Epithelial cell of proximal tubule (primary cell): ENCODE data around the gene CLIP4. TPM values are rescaled to one million over a fixed set of nuclear protein-coding genes. Genes with fewer than 3 reads are reported as not detected.

Experiments used
- DNase-seq: peaks from one replicate; pipeline ENCODE4 v3.0.0-alpha.2; 2011; ENCODE audit warnings: low read depth
- H3K4me3 ChIP-seq: 2 replicates; pipeline ENCODE4 v1.5.1; 2011; ENCODE audit warnings: low read depth, mild to moderate bottlenecking, low read length
- total RNA-seq: library from RNA; depleted of rRNA; stranded (reverse); fragments of >200 nt; gene quantifications from 2 replicates; pipeline ENCODE4 v1.2.3, GENCODE V29; 2015
- TF ChIP-seq, protein P1 (sequence below): conservative IDR thresholded peaks from 2 replicates; pipeline ENCODE4 v1.5.1; 2012; ENCODE audit warnings: low read depth, mild to moderate bottlenecking, low read length

CLIP4 gene
- total RNA-seq, 1 donor from 2014 or later: 22.8 TPM

GRCh38 chr2:29184531-29184930 lies 69.3 kb downstream of the CLIP4 start:
- TF ChIP-seq, protein P1, sequence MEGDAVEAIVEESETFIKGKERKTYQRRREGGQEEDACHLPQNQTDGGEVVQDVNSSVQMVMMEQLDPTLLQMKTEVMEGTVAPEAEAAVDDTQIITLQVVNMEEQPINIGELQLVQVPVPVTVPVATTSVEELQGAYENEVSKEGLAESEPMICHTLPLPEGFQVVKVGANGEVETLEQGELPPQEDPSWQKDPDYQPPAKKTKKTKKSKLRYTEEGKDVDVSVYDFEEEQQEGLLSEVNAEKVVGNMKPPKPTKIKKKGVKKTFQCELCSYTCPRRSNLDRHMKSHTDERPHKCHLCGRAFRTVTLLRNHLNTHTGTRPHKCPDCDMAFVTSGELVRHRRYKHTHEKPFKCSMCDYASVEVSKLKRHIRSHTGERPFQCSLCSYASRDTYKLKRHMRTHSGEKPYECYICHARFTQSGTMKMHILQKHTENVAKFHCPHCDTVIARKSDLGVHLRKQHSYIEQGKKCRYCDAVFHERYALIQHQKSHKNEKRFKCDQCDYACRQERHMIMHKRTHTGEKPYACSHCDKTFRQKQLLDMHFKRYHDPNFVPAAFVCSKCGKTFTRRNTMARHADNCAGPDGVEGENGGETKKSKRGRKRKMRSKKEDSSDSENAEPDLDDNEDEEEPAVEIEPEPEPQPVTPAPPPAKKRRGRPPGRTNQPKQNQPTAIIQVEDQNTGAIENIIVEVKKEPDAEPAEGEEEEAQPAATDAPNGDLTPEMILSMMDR: no peak
- H3K4me3 ChIP-seq: no peak overlapping the region
- DNase-seq: no peak

DNA sequence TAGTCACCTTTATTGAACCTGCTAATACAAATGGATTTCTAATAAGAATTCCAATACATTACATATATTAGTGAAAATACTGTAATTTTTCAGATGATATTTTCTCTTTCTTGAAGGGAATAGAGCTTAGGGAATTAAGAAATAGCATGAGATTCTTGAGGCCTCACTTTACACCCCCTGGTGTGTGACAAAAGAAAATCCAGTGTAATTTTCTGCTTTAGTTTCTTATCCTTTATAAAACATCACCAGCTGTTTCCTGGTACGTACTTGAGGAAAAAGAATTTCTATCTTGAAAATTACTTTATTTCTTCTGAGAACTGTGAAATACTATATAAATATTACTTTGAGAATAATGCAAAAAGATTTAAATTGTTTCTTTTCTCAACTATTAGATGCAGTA lies 71.6 kb downstream of the CLIP4 start:
- DNase-seq: no peak
- TF ChIP-seq, protein P1: no peak
- no peak overlapping the region for H3K4me3 ChIP-seq

- no peak overlapping the region for H3K4me3 ChIP-seq
- DNase-seq: no peak
- TF ChIP-seq, protein P1: no peak
These were observed 72.7 kb downstream of the CLIP4 start for GRCh38 chr2:29187926-29188325.

- DNase-seq: no peak
- TF ChIP-seq, protein P1: no peak
- no peak overlapping the region for H3K4me3 ChIP-seq
These were observed 73.8 kb downstream of the CLIP4 start for GRCh38 chr2:29189052-29189451.

DNA sequence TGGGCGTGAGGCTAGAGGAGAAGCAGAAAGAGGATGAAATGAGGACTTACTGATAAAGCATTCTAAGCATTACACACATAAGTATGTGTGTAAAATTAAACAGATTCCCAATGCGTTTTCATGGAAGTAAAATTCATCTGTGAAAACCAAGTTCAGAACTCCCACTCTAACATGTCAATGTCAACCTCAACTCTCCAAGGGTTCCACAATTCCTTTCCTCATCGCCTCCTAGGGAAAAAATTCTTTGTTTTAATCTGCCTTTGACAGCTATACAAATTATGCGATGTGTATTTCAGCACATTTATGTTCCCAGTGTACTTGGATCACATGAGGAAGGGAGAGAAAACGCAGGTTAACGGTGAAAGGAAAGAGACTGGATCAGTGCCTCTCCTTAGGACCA lies 76.6 kb downstream of the CLIP4 start:
- H3K4me3 ChIP-seq: no peak overlapping the region
- TF ChIP-seq, protein P1: no peak
- no peak for DNase-seq

DNA sequence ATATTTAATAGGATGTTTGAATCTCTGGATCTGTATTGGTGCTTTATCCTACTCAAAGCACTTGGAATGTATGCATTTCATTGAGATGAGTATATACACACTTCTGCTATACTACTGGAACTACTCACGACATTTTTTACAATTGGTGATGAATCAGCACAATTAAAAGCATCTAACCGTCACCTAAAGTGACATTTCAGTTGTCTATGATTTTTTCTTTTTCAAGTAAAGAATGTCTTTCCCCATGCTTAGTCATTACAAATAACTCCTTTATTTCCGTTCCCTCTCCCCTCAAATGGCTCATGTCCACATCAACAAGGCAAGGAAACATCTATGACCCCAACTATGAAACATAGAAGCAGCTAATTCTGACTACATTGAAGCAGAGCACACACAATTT lies 77.3 kb downstream of the CLIP4 start:
- DNase-seq: no peak
- TF ChIP-seq, protein P1: no peak

DNA sequence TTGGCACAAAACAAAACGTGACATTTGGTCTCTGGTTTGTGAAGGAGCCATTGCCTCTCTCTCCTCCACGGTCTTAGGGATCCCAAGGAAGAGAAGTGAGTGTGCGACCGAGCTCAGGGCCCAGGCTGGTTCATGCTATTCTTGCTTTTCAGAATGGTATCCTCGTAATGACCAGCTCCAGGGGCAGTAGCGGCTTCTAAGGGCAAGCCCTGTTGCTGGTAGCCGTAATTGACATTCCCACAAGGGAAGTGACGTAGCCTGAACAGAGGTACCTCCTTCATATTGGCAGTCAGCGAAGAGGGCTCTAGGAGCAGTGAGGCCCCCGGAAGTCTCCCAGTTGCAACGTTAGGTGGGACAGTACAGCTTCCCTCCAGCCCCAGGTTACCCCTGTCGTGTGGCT lies 77.9 kb downstream of the CLIP4 start:
- TF ChIP-seq, protein P1: no peak
- no peak overlapping the region for H3K4me3 ChIP-seq
- no peak for DNase-seq

More for the DNA sequence above, 77.3 kb downstream of the CLIP4 start:
- H3K4me3 ChIP-seq: no peak overlapping the region
